H1 (cell line): Measurements from ENCODE around the gene SETX. TPM values are rescaled to one million over a fixed set of nuclear protein-coding genes. Genes with fewer than 3 reads are reported as not detected.

Experiments used
- CTCF ChIA-PET: fragments of 300-600 bp; sonication (Branson Sonifier 250); formaldehyde crosslinking; loops from one replicate; lab custom pipeline; 2021; ENCODE audit not compliant: partially characterized antibody; lab: Charles Lee
- POLR2A ChIA-PET: fragments of 300-600 bp; sonication (Branson Sonifier 250); formaldehyde crosslinking; loops from one replicate; lab custom pipeline; 2021; ENCODE audit warnings: inconsistent platforms; ENCODE audit not compliant: partially characterized antibody; lab: Charles Lee
- DNase-seq, 2 experiments: peaks; one replicate each; pipeline versions ENCODE4 v3.0.0 to v3.0.0-alpha.2; 2010 to 2022; ENCODE audit warnings: low spot score in 2 of 2, low read depth in 1 of 2, mixed read lengths in 1 of 2
- FAIRE-seq: peaks from 2 replicates; lab custom pipeline; 2011; peaks lifted over from hg19 to GRCh38; lab: Jason Lieb, UNC
- H2AFZ ChIP-seq: 2 replicates; pipeline ENCODE4 v1.8.1; 2012; ENCODE audit warnings: low read length, inconsistent platforms
- H2AK5ac ChIP-seq: 2 replicates; pipeline ENCODE4 v1.6.1; 2013; ENCODE audit warnings: low read depth, low read length
- H2BK120ac ChIP-seq: replicated peaks from 2 replicates; pipeline ENCODE3; 2013; ENCODE audit warnings: low read depth, low read length, inconsistent platforms
- H2BK12ac ChIP-seq: 2 replicates; pipeline ENCODE4 v1.6.1; 2013; ENCODE audit warnings: low read depth, low read length
- H2BK15ac ChIP-seq: 2 replicates; pipeline ENCODE4 v1.6.1; 2013; ENCODE audit warnings: low read length
- H2BK20ac ChIP-seq: 2 replicates; pipeline ENCODE4 v1.6.1; 2013; ENCODE audit warnings: low read length
- H2BK5ac ChIP-seq: 2 replicates; pipeline ENCODE4 v1.6.1; 2013; ENCODE audit warnings: low read depth, low read length
- H3K14ac ChIP-seq: 2 replicates; pipeline ENCODE4 v1.6.1; 2013; ENCODE audit warnings: inconsistent platforms; ENCODE audit not compliant: insufficient read length
- H3K18ac ChIP-seq: 2 replicates; pipeline ENCODE4 v1.6.1; 2013; ENCODE audit warnings: low read length; ENCODE audit errors: extremely low read depth
- H3K23ac ChIP-seq: 2 replicates; pipeline ENCODE4 v1.6.1; 2013; ENCODE audit warnings: inconsistent platforms; ENCODE audit not compliant: insufficient read length
- H3K23me2 ChIP-seq: 2 replicates; pipeline ENCODE4 v1.6.1; 2013; ENCODE audit warnings: low read depth, low read length
- H3K27ac ChIP-seq: 2 replicates; pipeline ENCODE4 v1.6.1; 2011; ENCODE audit warnings: low read depth, low read length, inconsistent platforms
- H3K27me3 ChIP-seq, 4 experiments: replicated peaks in 1 of 4; 1 replicate in 1 of 4; 2 replicates in 3 of 4; pipeline versions ENCODE4 v1.6.1 to v1.8.1; 2011 to 2013; ENCODE audit warnings: low read length in 3 of 4, mild to moderate bottlenecking in 3 of 4, inconsistent platforms in 2 of 4, mixed read lengths in 2 of 4, moderate library complexity in 1 of 4; ENCODE audit not compliant: control insufficient read depth in 3 of 4, insufficient read depth in 3 of 4; ENCODE audit errors: extremely low read depth in 1 of 4
- H3K36me3 ChIP-seq, 4 experiments: 2 replicates each; pipeline versions ENCODE4 v1.6.1 to v1.8.1; 2011 to 2013; ENCODE audit warnings: mild to moderate bottlenecking in 4 of 4, low read length in 3 of 4, moderate library complexity in 2 of 4, control low read depth in 1 of 4, inconsistent platforms in 1 of 4; ENCODE audit not compliant: insufficient read depth in 4 of 4, control insufficient read depth in 2 of 4
- H3K4ac ChIP-seq: replicated peaks from 2 replicates; pipeline ENCODE3; 2013; ENCODE audit warnings: low read length, low read depth, mixed read lengths, inconsistent platforms; ENCODE audit not compliant: insufficient read length
- H3K4me1 ChIP-seq, 4 experiments: replicated peaks in 1 of 4; 1 replicate in 1 of 4; 2 replicates in 3 of 4; pipeline versions ENCODE4 v1.6.1 to v1.8.1; 2011 to 2013; ENCODE audit warnings: low read length in 3 of 4, inconsistent platforms in 2 of 4, mixed read lengths in 1 of 4; ENCODE audit not compliant: insufficient read depth in 4 of 4, control insufficient read depth in 3 of 4
- H3K4me2 ChIP-seq, 2 experiments: 2 replicates each; pipeline versions ENCODE4 v1.6.1 to v1.8.1; 2011 to 2013; ENCODE audit warnings: low read depth in 2 of 2, low read length in 2 of 2, control low read depth in 1 of 2, inconsistent platforms in 1 of 2, mild to moderate bottlenecking in 1 of 2; ENCODE audit not compliant: insufficient read depth in 1 of 2
- H3K4me3 ChIP-seq, 4 experiments: fragments of 200-600, 300-600 bp in 1 of 4; sonication (generic), shearing (Covaris generic), sonication (Bioruptor Twin) in 1 of 4; 2 replicates each; pipeline versions ENCODE4 v1.5.1 to v1.8.1; 2011 to 2016; ENCODE audit warnings: low read length in 4 of 4, low read depth in 3 of 4, control low read depth in 2 of 4, inconsistent platforms in 2 of 4, mild to moderate bottlenecking in 2 of 4, mixed read lengths in 1 of 4, moderate library complexity in 1 of 4; ENCODE audit not compliant: insufficient read depth in 2 of 4; ENCODE audit errors: extremely low read depth in 1 of 4
- H3K56ac ChIP-seq: replicated peaks from 2 replicates; pipeline ENCODE3; 2013; ENCODE audit warnings: low read depth, mild to moderate bottlenecking, mixed read lengths, low read length, inconsistent platforms; ENCODE audit not compliant: insufficient read length
- H3K79me1 ChIP-seq: 2 replicates; pipeline ENCODE4 v1.6.1; 2013; ENCODE audit warnings: low read depth, low read length, control low read depth
- H3K79me2 ChIP-seq, 2 experiments: 2 replicates each; pipeline versions ENCODE4 v1.6.1 to v1.8.1; 2012 to 2013; ENCODE audit warnings: low read length in 2 of 2, mild to moderate bottlenecking in 2 of 2, inconsistent platforms in 1 of 2; ENCODE audit not compliant: insufficient read depth in 2 of 2, control insufficient read depth in 1 of 2
- H3K9ac ChIP-seq, 4 experiments: replicated peaks in 1 of 4; 1 replicate in 1 of 4; 2 replicates in 3 of 4; pipeline versions ENCODE4 v1.6.1 to v1.8.1; 2011 to 2013; ENCODE audit warnings: low read depth in 3 of 4, low read length in 3 of 4, control low read depth in 2 of 4, mild to moderate bottlenecking in 2 of 4, moderate library complexity in 2 of 4, inconsistent platforms in 1 of 4; ENCODE audit errors: extremely low read depth in 1 of 4
- H3K9me3 ChIP-seq, 2 experiments: 2 replicates each; pipeline versions ENCODE4 v1.6.1 to v1.8.1; 2012 to 2013; ENCODE audit warnings: mild to moderate bottlenecking in 2 of 2, moderate library complexity in 2 of 2, control low read depth in 1 of 2, inconsistent platforms in 1 of 2, low read depth in 1 of 2, low read length in 1 of 2, mixed read lengths in 1 of 2; ENCODE audit not compliant: insufficient read depth in 2 of 2
- H4K20me1 ChIP-seq, 2 experiments: replicated peaks in 1 of 2; 2 replicates each; pipeline versions ENCODE3 to v1.8.1; 2011 to 2013; ENCODE audit warnings: inconsistent platforms in 2 of 2, low read length in 2 of 2, mild to moderate bottlenecking in 1 of 2; ENCODE audit not compliant: insufficient read depth in 2 of 2, control insufficient read depth in 1 of 2
- H4K5ac ChIP-seq: 2 replicates; pipeline ENCODE4 v1.6.1; 2013; ENCODE audit warnings: low read length, low read depth, mixed read lengths, inconsistent platforms; ENCODE audit not compliant: insufficient read length
- H4K8ac ChIP-seq: 2 replicates; pipeline ENCODE4 v1.8.0; 2013; ENCODE audit warnings: mild to moderate bottlenecking, moderate library complexity, low read length, inconsistent platforms; ENCODE audit not compliant: insufficient read depth; ENCODE audit errors: extremely low read depth
- H4K91ac ChIP-seq: replicated peaks from 2 replicates; pipeline ENCODE3; 2013; ENCODE audit warnings: low read length, mixed read lengths, inconsistent platforms; ENCODE audit not compliant: insufficient read length
- BACH1 ChIP-seq: IDR thresholded peaks from 2 replicates; pipeline ENCODE4 v1.6.1; 2012; ENCODE audit warnings: low read length, improper control_type of control experiment
- BCL11A ChIP-seq, 2 experiments: IDR thresholded peaks; one replicate each; pipeline ENCODE4 v1.6.1; 2011; ENCODE audit warnings: low read depth in 2 of 2, low read length in 2 of 2, mild to moderate bottlenecking in 2 of 2
- CTBP2 ChIP-seq: IDR thresholded peaks from 2 replicates; pipeline ENCODE4 v1.7.0; 2011; ENCODE audit warnings: borderline replicate concordance, mild to moderate bottlenecking, moderate library complexity, mixed read lengths, low read length; ENCODE audit not compliant: insufficient read depth, insufficient read length
- EZH2 ChIP-seq: fragments of 200-600 bp; sonication (generic); IDR thresholded peaks from 2 replicates; pipeline ENCODE4 v1.7.1; 2012; ENCODE audit warnings: low read depth, mild to moderate bottlenecking, moderate library complexity, low read length, inconsistent platforms; ENCODE audit not compliant: severe bottlenecking
- GABPA ChIP-seq: IDR thresholded peaks from 2 replicates; pipeline ENCODE4 v1.6.1; 2011; ENCODE audit warnings: mild to moderate bottlenecking, low read length, moderate library complexity, borderline replicate concordance; ENCODE audit not compliant: insufficient read depth
- HDAC6 ChIP-seq: IDR thresholded peaks from one replicate; pipeline ENCODE4 v1.7.1; 2012; ENCODE audit warnings: low read depth, mild to moderate bottlenecking, inconsistent platforms, low read length, moderate library complexity
- JUN ChIP-seq: IDR thresholded peaks from 2 replicates; pipeline ENCODE4 v1.6.1; 2011; ENCODE audit warnings: low read depth, mild to moderate bottlenecking, improper control_type of control experiment, low read length
- NANOG ChIP-seq: IDR thresholded peaks from 2 replicates; pipeline ENCODE4 v1.6.1; 2011; ENCODE audit warnings: low read length, low read depth, mild to moderate bottlenecking, inconsistent platforms; ENCODE audit not compliant: insufficient read depth, poor library complexity, severe bottlenecking
- RAD21 ChIP-seq, 2 experiments: IDR thresholded peaks in 1 of 2; conservative IDR thresholded peaks in 1 of 2; 2 replicates each; pipeline ENCODE4 v1.6.1; 2011; ENCODE audit warnings: low read depth in 2 of 2, low read length in 2 of 2, improper control_type of control experiment in 1 of 2, inconsistent platforms in 1 of 2, mild to moderate bottlenecking in 1 of 2, moderate library complexity in 1 of 2
- TBP ChIP-seq: IDR thresholded peaks from 2 replicates; pipeline ENCODE4 v1.6.1; 2011; ENCODE audit warnings: low read depth, low read length, improper control_type of control experiment
- WGBS, 2 experiments: shearing (Covaris generic) in 1 of 2; methylation state at CpG; one replicate each; pipeline versions ENCODE4 v1.1.6 to v1.1.7; 2013 to 2015; ENCODE audit warnings: low lambda C conversion rate in 2 of 2, mixed read lengths in 2 of 2, inconsistent platforms in 1 of 2, low coverage in 1 of 2, missing lambda C conversion rate in 1 of 2; ENCODE audit not compliant: insufficient replicate concordance in 2 of 2, insufficient coverage in 1 of 2, insufficient read length in 1 of 2; ENCODE audit errors: extremely low coverage in 1 of 2, missing lambda C conversion rate in 1 of 2; 5-methylcytosine and 5-hydroxymethylcytosine counted together
- polyA plus RNA-seq, 7 experiments: library from polyadenylated mRNA; depleted of rRNA in 3 of 7; stranded (reverse) in 5 of 7; unstranded in 2 of 7; fragments of >200 nt in 5 of 7; fragments of 200-250 nt in 2 of 7; gene quantifications; 1 replicate in 5 of 7; 2 replicates in 1 of 7; 4 replicates in 1 of 7; pipeline versions ENCODE4 v1.2.1 to v1.2.3, GENCODE V29; 2011 to 2013; ENCODE audit warnings: missing spikeins in 2 of 7, mixed read lengths in 2 of 7
- total RNA-seq: library from RNA; stranded (reverse); fragmentation: NEBNext Ultra II Directional; extraction: Animal tissue kit (Norgen Biotek cat#: 25700); gene quantifications from 2 replicates; pipeline ENCODE4 v1.2.1, GENCODE V29; 2021
- TF ChIP-seq, protein P1 (sequence below), 3 experiments: IDR thresholded peaks; 1 replicate in 2 of 3; 2 replicates in 1 of 3; pipeline versions ENCODE4 v1.5.1 to v1.6.1; 2011; ENCODE audit warnings: low read length in 3 of 3, mild to moderate bottlenecking in 3 of 3, inconsistent platforms in 2 of 3, low read depth in 1 of 3, moderate library complexity in 1 of 3; ENCODE audit not compliant: insufficient read depth in 1 of 3; ENCODE audit errors: control extremely low read depth in 1 of 3

The SETX gene
- total and polyA plus RNA-seq, 2 of the 8 experiments (the other 6 are each of a cell fraction or from before 2014, with no cell fraction given), result 15.1 to 37.9 TPM

DNA sequence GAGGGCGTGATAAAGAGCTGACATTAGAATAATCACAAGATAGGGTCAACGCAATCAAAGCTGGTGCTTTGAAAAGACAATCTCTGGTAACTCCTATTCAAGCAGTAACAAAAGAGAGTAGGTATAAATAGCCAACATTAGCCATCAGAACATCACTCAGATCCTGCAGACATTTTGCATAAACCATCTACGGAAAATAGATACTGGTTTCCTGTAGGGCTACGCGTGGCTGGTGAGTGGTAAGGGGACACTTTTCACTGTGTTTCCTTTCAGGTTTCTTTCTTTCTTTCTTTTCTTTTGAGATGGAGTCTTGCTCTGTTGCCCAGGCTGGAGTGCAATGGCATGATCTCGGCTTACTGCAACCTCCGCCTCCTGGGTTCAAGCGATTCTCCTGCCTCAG lies 29.6 kb upstream of the SETX start:
- ChIA-PET CTCF (no interaction called here), POLR2A (no interaction called here)
- Histone ChIP-seq H4K8ac (no peak overlapping the region), H3K14ac (no peak overlapping the region), H3K4me1 (no peaks in the 10 kb centered on the region), H2AFZ (no peak overlapping the region), H4K91ac (no peak overlapping the region), H3K79me1 (no peaks in the 10 kb centered on the region), H3K79me2 (no peaks in the 10 kb centered on the region), H3K56ac (no peak overlapping the region), H2AK5ac (no peak overlapping the region), H3K9me3 (no peaks in the 10 kb centered on the region), H3K4ac (no peak overlapping the region), H4K5ac (no peak overlapping the region), H3K18ac (no peak overlapping the region), H2BK15ac (no peak overlapping the region), H3K4me2 (no peak overlapping the region), H3K36me3 (peaks cover 24 to 68% (median 46%) of the 10 kb centered on the region in 4 experiments; a peak in 7 of 8 replicates), H3K4me3 (no peak overlapping the region), H3K23ac (no peak overlapping the region), H3K27me3 (no peaks in the 10 kb centered on the region), H2BK5ac (no peak overlapping the region), H2BK20ac (no peak overlapping the region), H3K27ac (no peak overlapping the region), H2BK12ac (no peak overlapping the region), H3K9ac (no peak overlapping the region), H2BK120ac (no peak overlapping the region), H4K20me1 (no peaks in the 10 kb centered on the region), H3K23me2 (no peaks in the 10 kb centered on the region)
- 96% methylated on average over 7 of the region's 8 CpGs; no CpG with 5 or more reads in 1 of the 2 experiments for WGBS, 2 experiments
- no peak for FAIRE-seq
- DNase-seq, result no peak
- no peak for TF ChIP-seq BCL11A (IDR thresholded peaks at IDR 0.05; ENCODE audit: low read depth in 2 of 2, low read length in 2 of 2)
- TF ChIP-seq, protein P1, sequence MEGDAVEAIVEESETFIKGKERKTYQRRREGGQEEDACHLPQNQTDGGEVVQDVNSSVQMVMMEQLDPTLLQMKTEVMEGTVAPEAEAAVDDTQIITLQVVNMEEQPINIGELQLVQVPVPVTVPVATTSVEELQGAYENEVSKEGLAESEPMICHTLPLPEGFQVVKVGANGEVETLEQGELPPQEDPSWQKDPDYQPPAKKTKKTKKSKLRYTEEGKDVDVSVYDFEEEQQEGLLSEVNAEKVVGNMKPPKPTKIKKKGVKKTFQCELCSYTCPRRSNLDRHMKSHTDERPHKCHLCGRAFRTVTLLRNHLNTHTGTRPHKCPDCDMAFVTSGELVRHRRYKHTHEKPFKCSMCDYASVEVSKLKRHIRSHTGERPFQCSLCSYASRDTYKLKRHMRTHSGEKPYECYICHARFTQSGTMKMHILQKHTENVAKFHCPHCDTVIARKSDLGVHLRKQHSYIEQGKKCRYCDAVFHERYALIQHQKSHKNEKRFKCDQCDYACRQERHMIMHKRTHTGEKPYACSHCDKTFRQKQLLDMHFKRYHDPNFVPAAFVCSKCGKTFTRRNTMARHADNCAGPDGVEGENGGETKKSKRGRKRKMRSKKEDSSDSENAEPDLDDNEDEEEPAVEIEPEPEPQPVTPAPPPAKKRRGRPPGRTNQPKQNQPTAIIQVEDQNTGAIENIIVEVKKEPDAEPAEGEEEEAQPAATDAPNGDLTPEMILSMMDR (IDR thresholded peaks at IDR 0.05; ENCODE audit: control extremely low read depth in 1 of 3, insufficient read depth in 1 of 3, low read depth in 1 of 3, low read length in 3 of 3), result no peak
- no peak for TF ChIP-seq JUN
- TF ChIP-seq TBP, result no peak
- TF ChIP-seq GABPA, result no peak
- no peak for TF ChIP-seq HDAC6
- TF ChIP-seq EZH2, result no peak
- TF ChIP-seq BACH1, result no peak
- TF ChIP-seq RAD21 (IDR thresholded peaks at IDR 0.05 in 1 of 2, conservative IDR thresholded peaks at IDR 0.05 in 1 of 2; ENCODE audit: low read depth in 2 of 2, low read length in 2 of 2), result no peak
- no peak for TF ChIP-seq NANOG
- no peak for TF ChIP-seq CTBP2
